Spleen (tissue), 13 donors: ENCODE results near the gene GPR6. TPM values are rescaled to one million over a fixed set of nuclear protein-coding genes. Genes with fewer than 3 reads are reported as not detected.
A peak's percentile ranks its signal among the peaks of the same experiment; 100 is the strongest.

Experiments
- DNase-seq: peaks from one replicate; pipeline ENCODE4 v3.0.0-alpha.2; 2020
- H3K27ac ChIP-seq, 8 donors: fragments of 200-600 bp; sonication (generic) in 7 of 8; 1 replicate in 4 of 8; 2 replicates in 4 of 8; pipeline versions ENCODE4 v1.5.0 to v1.8.0; 2016 to 2021; ENCODE audit warnings: inconsistent platforms in 4 of 8, mild to moderate bottlenecking in 4 of 8, moderate library complexity in 1 of 8
- H3K27me3 ChIP-seq, 7 donors: fragments of 200-600 bp; sonication (generic) in 6 of 7; replicated peaks in 1 of 7; 1 replicate in 4 of 7; 2 replicates in 3 of 7; pipeline versions ENCODE4 v1.5.0 to v1.8.0; 2016 to 2021; ENCODE audit warnings: inconsistent platforms in 3 of 7, mild to moderate bottlenecking in 1 of 7
- H3K36me3 ChIP-seq, 6 donors: fragments of 200-600 bp; sonication (generic) in 5 of 6; 1 replicate in 4 of 6; 2 replicates in 2 of 6; pipeline versions ENCODE4 v1.5.0 to v1.8.0; 2016 to 2021; ENCODE audit warnings: inconsistent platforms in 2 of 6
- H3K4me1 ChIP-seq, 6 donors: fragments of 200-600 bp; sonication (generic) in 5 of 6; 1 replicate in 3 of 6; 2 replicates in 3 of 6; pipeline versions ENCODE4 v1.5.0 to v1.8.0; 2016 to 2021; ENCODE audit warnings: inconsistent platforms in 3 of 6
- H3K4me3 ChIP-seq, 8 donors: fragments of 200-600 bp; sonication (generic) in 7 of 8; 1 replicate in 4 of 8; 2 replicates in 4 of 8; pipeline versions ENCODE4 v1.5.0 to v1.8.0; 2016 to 2021; ENCODE audit warnings: inconsistent platforms in 4 of 8, mild to moderate bottlenecking in 4 of 8, moderate library complexity in 2 of 8
- H3K9me3 ChIP-seq, 8 donors: fragments of 200-600 bp; sonication (generic) in 7 of 8; 1 replicate in 4 of 8; 2 replicates in 4 of 8; pipeline versions ENCODE4 v1.5.0 to v1.8.0; 2016 to 2021; ENCODE audit warnings: inconsistent platforms in 4 of 8
- POLR2A ChIP-seq, 3 donors: fragments of 450-650 bp; IDR thresholded peaks; one replicate each; pipeline ENCODE4 v1.5.1; 2017; ENCODE audit warnings: antibody characterized with exemption in 3 of 3, mild to moderate bottlenecking in 1 of 3
- POLR2AphosphoS5 ChIP-seq, 3 donors: sonication (generic); formaldehyde crosslinking; IDR thresholded peaks; one replicate each; pipeline ENCODE4 v1.5.1; 2017; ENCODE audit warnings: antibody characterized with exemption in 3 of 3
- WGBS, 5 donors: extraction: QIAGEN DNeasy Blood & Tissue Kit in 3 of 5; methylation state at CpG; one replicate each; pipeline versions ENCODE4 v1.1.5 to v1.1.7; 2013 to 2018; 5-methylcytosine and 5-hydroxymethylcytosine counted together
- intact Hi-C: fragments of 100-400 bp; cut with DNase I; formaldehyde crosslinking; loops from one replicate; pipeline ENCODE4 v1.15.0; 2023; ENCODE audit warnings: low total_unique reads
- long read RNA-seq, 2 donors: transcript quantifications; one replicate each; lab custom pipeline, GENCODE V29; 2026
- polyA plus RNA-seq, 3 donors: library from polyadenylated mRNA; stranded (reverse); fragments of 200-250 nt; gene quantifications; one replicate each; pipeline ENCODE4 v1.2.1, GENCODE V29; 2013
- total RNA-seq, 7 donors: library from RNA; depleted of rRNA in 3 of 7; stranded (reverse); fragments of >200 nt in 3 of 7; fragmentation: NEBNext Ultra II Directional in 4 of 7; extraction: Animal tissue kit (Norgen Biotek cat#: 25700) in 4 of 7; gene quantifications; one replicate each; pipeline versions ENCODE4 v1.1.0 to v1.2.1, GENCODE V29; 2016 to 2021
- TF ChIP-seq, protein P1 (sequence below), 11 experiments: fragments of 200-600 bp in 7 of 11; fragments of 450-650 bp in 4 of 11; sonication (generic) in 4 of 11; IDR thresholded peaks in 8 of 11; conservative IDR thresholded peaks in 3 of 11; 1 replicate in 7 of 11; 2 replicates in 4 of 11; pipeline versions ENCODE4 v1.4.0 to v1.8.0; 2016 to 2021; ENCODE audit warnings: antibody characterized with exemption in 11 of 11, inconsistent platforms in 4 of 11, mild to moderate bottlenecking in 1 of 11
- donor health status: healthy with polysubstance abuse.
- donor health status: DM: no; HTN: no; CAD: no; lungs with moderate emphysema.
- donor health status: DM: no; HTN: no; CAD: no.
- donor health status: Bipolar disorder and iron deficiency.
- donor health status: healthy.
- donor health status: DM: no; HTN: no; CAD: no.
- donor health status: DM: yes; HTN: yes; CAD: no.

GPR6 gene
- not detected for total RNA-seq
- not detected for polyA plus RNA-seq
- long read RNA-seq, donor 1, result 0 reads
- long read RNA-seq, donor 2, result 0 reads

DNA sequence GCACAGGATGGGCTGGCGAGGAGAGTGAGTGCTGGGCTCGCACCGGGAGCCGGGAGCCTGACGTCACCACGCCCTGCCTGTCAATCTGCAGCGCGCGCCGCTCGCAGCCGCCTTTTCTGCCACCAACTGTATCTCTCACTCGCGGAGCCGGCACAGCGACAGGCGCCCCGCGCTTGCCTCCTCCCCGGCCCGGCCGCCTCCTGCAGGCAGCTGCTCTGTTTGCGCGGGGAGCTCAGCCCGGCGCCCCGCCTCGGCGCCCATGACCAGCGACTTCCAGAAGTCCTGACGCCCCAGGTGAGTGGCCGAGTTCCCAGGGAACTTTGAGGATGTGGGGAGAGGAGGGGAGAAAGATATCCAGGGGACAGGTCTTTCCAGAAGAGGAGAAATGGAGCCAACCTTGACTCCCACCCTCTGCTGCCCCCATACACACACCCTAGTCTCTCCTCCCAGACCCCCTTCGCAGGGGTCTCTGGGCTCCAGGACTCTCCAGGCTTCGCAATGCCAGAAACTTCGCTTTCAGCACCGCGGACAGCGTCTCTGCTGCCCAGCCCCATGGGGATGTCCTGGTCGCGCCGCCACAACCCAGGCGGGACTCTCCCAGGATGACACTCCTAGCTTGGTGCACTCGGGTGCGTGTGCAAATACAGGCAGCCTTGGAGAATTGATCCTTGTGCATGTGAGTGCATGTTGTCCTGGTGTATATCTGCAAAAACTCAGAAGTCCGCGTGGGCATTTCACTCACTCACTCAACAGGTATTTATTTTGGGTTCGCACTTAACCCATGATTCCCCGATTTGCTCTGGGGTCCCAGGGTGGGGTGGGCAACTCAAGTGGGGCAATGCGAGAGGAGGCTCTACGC lies at the start of gene GPR6:
Gene GPR6, plus strand, starts transcription at position 138 of the 859 bp plus-strand sequence. CDS start 802 bp downstream, outside the sequence.
- no peak within 1 kb of the TSS for H3K27ac ChIP-seq
- peaks cover 0 to 5% (median 0%) of the 10 kb centered on the region in 8 donors for H3K9me3 ChIP-seq
- intact Hi-C loops, result no loop called here
- peaks cover 6 to 76% (median 36%) of the 10 kb centered on the region in 7 donors for H3K27me3 ChIP-seq
- peak; percentile 83 for DNase-seq
- TF ChIP-seq, protein P1, sequence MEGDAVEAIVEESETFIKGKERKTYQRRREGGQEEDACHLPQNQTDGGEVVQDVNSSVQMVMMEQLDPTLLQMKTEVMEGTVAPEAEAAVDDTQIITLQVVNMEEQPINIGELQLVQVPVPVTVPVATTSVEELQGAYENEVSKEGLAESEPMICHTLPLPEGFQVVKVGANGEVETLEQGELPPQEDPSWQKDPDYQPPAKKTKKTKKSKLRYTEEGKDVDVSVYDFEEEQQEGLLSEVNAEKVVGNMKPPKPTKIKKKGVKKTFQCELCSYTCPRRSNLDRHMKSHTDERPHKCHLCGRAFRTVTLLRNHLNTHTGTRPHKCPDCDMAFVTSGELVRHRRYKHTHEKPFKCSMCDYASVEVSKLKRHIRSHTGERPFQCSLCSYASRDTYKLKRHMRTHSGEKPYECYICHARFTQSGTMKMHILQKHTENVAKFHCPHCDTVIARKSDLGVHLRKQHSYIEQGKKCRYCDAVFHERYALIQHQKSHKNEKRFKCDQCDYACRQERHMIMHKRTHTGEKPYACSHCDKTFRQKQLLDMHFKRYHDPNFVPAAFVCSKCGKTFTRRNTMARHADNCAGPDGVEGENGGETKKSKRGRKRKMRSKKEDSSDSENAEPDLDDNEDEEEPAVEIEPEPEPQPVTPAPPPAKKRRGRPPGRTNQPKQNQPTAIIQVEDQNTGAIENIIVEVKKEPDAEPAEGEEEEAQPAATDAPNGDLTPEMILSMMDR (IDR thresholded peaks at IDR 0.05 in 8 of 11, conservative IDR thresholded peaks at IDR 0.05 in 3 of 11), result no peak
- TF ChIP-seq POLR2A (IDR thresholded peaks at IDR 0.05), result no peak
- no peak for TF ChIP-seq POLR2AphosphoS5 (IDR thresholded peaks at IDR 0.05)
- peaks cover 0 to 11% (median 3%) of the 10 kb centered on the region in 6 donors for H3K4me1 ChIP-seq
- H3K36me3 ChIP-seq, result no peaks in the 10 kb centered on the region
- H3K4me3 ChIP-seq, result peak within 1 kb of the TSS in 1 of 8 donors; percentile 4
- 2 to 10% (median 8%) methylated on average over 34 to 50 of the region's 50 CpGs for WGBS, 5 donors

DNA sequence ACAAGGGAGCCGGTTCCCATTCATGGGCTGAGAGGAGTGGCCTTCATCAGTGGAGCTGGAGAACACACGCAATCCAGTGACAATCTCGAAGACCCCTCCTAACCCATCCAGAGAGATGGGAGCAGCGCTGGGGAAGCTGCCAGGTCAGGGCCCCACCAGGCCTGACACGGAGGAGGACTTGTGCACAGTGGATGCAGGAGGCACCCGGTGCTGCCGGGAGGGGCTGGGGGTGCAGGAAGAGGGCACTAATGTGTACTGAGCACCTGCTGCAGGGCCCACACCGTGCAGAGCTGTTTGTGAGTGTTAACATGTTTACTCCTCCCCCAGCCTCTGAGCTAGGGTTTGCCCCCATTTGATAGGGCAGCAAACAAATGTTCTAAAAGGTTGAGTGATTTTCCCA lies 43.8 kb upstream of the GPR6 start:
- no peak overlapping the region for H3K4me3 ChIP-seq
- WGBS, 5 donors, result 75 to 91% (median 86%) methylated on average over 8 of the region's 8 CpGs
- no peak overlapping the region for H3K27ac ChIP-seq
- intact Hi-C loops, result no loop called here
- H3K4me1 ChIP-seq, result no peaks in the 10 kb centered on the region
- no peaks in the 10 kb centered on the region for H3K27me3 ChIP-seq
- peaks cover 0 to 20% (median 11%) of the 10 kb centered on the region in 8 donors for H3K9me3 ChIP-seq
- no peak for DNase-seq
- TF ChIP-seq POLR2AphosphoS5 (IDR thresholded peaks at IDR 0.05), result no peak
- no peak for TF ChIP-seq POLR2A (IDR thresholded peaks at IDR 0.05)
- TF ChIP-seq, protein P1 (IDR thresholded peaks at IDR 0.05 in 8 of 11, conservative IDR thresholded peaks at IDR 0.05 in 3 of 11), result no peak
- no peaks in the 10 kb centered on the region for H3K36me3 ChIP-seq

DNA sequence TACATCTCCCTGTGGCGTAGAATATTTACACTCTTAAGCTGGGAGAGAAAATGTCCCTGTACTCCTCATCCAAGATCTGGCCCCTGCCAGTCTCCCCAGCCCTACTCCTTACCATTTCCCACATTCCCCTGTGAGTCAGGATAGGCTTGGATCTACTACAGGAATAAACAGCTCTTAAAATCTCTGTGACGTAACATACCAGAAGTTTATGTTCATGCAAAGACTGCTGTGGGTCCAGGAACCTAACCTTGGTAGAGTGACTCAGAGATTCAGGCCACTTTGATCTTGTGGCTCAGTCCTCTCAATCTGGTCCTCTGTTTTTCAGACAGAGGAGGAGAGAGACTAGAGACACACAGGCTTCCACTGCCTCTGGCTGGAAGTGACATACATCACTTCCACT lies 38.5 kb upstream of the GPR6 start:
- Histone ChIP-seq H3K9me3 (peaks cover 0 to 16% (median 11%) of the 10 kb centered on the region in 8 donors), H3K4me3 (no peak overlapping the region), H3K36me3 (no peaks in the 10 kb centered on the region), H3K4me1 (no peaks in the 10 kb centered on the region), H3K27ac (no peak overlapping the region), H3K27me3 (no peaks in the 10 kb centered on the region)
- intact Hi-C loops, result no loop called here
- WGBS, 5 donors, result 88 to 96% (median 95%) methylated on average over 2 of the region's 2 CpGs
- DNase-seq, result no peak
- TF ChIP-seq POLR2A (IDR thresholded peaks at IDR 0.05), result no peak
- TF ChIP-seq POLR2AphosphoS5 (IDR thresholded peaks at IDR 0.05), result no peak
- TF ChIP-seq, protein P1 (IDR thresholded peaks at IDR 0.05 in 8 of 11, conservative IDR thresholded peaks at IDR 0.05 in 3 of 11), result no peak

DNA sequence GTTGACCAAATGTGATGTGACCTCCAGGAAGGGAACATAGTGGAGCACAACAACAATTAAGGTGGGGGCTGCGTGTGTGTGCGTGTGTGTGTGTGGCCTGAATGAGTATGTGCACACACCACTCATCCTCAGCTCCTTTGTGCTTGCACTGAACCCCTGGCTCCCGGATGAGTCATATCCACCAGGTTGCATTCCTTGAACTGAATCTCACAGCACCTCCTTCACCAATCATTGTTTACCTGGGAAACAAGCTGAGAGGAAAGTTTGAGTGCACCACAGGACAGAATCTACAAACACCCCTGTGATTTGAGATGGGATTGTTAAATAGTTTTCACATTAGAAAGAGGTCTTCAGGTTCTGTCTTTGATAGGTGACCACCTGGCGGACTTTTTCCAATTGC lies 33.7 kb upstream of the GPR6 start:
- Histone ChIP-seq H3K4me3 (no peak overlapping the region), H3K27me3 (no peaks in the 10 kb centered on the region), H3K9me3 (no peaks in the 10 kb centered on the region), H3K27ac (no peak overlapping the region), H3K4me1 (no peaks in the 10 kb centered on the region), H3K36me3 (no peaks in the 10 kb centered on the region)
- TF ChIP-seq POLR2A (IDR thresholded peaks at IDR 0.05) (no peak), POLR2AphosphoS5 (IDR thresholded peaks at IDR 0.05) (no peak)
- TF ChIP-seq, protein P1 (IDR thresholded peaks at IDR 0.05 in 8 of 11, conservative IDR thresholded peaks at IDR 0.05 in 3 of 11), result no peak
- intact Hi-C loops, result no loop called here
- WGBS, 5 donors, result 68 to 91% (median 85%) methylated on average over 4 of the region's 4 CpGs
- DNase-seq, result no peak
